HEK293 (cell line): Measurements from ENCODE around the gene AIPL1.

ENCODE experiments used
- ATF2 ChIP-seq: fragments of 450-650 bp; formaldehyde crosslinking; IDR thresholded peaks from 2 replicates; pipeline ENCODE4 v1.5.1; 2016; ENCODE audit warnings: missing biosample characterization, missing genetic modification characterization, low read depth
- CTCF ChIP-seq: fragments of 450-650 bp; formaldehyde crosslinking; IDR thresholded peaks from 2 replicates; pipeline ENCODE4 v1.5.1; 2016; ENCODE audit warnings: missing biosample characterization, missing genetic modification characterization
- HOXA7 ChIP-seq: sonication (generic); formaldehyde crosslinking; IDR thresholded peaks from 2 replicates; pipeline ENCODE4 v1.8.1; 2022; ENCODE audit warnings: missing genetic modification reagents, borderline replicate concordance
- KLF10 ChIP-seq: fragments of 450-650 bp; IDR thresholded peaks from 2 replicates; pipeline ENCODE4 v1.5.1; 2018; ENCODE audit warnings: missing biosample characterization, mild to moderate bottlenecking, missing genetic modification characterization
- REST ChIP-seq: fragments of 450-650 bp; formaldehyde crosslinking; IDR thresholded peaks from 2 replicates; pipeline ENCODE4 v1.5.1; 2016; ENCODE audit warnings: missing biosample characterization, missing genetic modification characterization
- TCF7L2 ChIP-seq: IDR thresholded peaks from 2 replicates; pipeline ENCODE4 v1.6.1; 2011; ENCODE audit warnings: low read depth, mild to moderate bottlenecking, inconsistent platforms, low read length, moderate library complexity, borderline replicate concordance
- YY2 ChIP-seq: fragments of 450-650 bp; formaldehyde crosslinking; IDR thresholded peaks from 2 replicates; pipeline ENCODE4 v1.5.1; 2016; ENCODE audit warnings: missing biosample characterization, missing genetic modification characterization
- ZBTB17 ChIP-seq: fragments of 450-650 bp; formaldehyde crosslinking; IDR thresholded peaks from 2 replicates; pipeline ENCODE4 v1.5.1; 2016; ENCODE audit warnings: missing biosample characterization, missing genetic modification characterization
- ZBTB44 ChIP-seq: fragments of 450-650 bp; IDR thresholded peaks from 2 replicates; pipeline ENCODE4 v1.5.1; 2018; ENCODE audit warnings: missing biosample characterization, mild to moderate bottlenecking, missing genetic modification characterization
- ZNF239 ChIP-seq: fragments of 450-650 bp; formaldehyde crosslinking; IDR thresholded peaks from 2 replicates; pipeline ENCODE4 v1.5.1; 2016; ENCODE audit warnings: missing biosample characterization, missing genetic modification characterization
- ZNF404 ChIP-seq: fragments of 450-650 bp; formaldehyde crosslinking; IDR thresholded peaks from 2 replicates; pipeline ENCODE4 v1.5.1; 2017; ENCODE audit warnings: missing biosample characterization, missing genetic modification characterization
- ZNF473 ChIP-seq: fragments of 450-650 bp; formaldehyde crosslinking; IDR thresholded peaks from 2 replicates; pipeline ENCODE4 v1.5.1; 2017; ENCODE audit warnings: missing biosample characterization, missing genetic modification characterization
- TF ChIP-seq, protein P1 (sequence below): fragments of 450-650 bp; formaldehyde crosslinking; IDR thresholded peaks from 2 replicates; pipeline ENCODE4 v1.5.1; 2016; ENCODE audit warnings: missing biosample characterization, missing genetic modification characterization

DNA sequence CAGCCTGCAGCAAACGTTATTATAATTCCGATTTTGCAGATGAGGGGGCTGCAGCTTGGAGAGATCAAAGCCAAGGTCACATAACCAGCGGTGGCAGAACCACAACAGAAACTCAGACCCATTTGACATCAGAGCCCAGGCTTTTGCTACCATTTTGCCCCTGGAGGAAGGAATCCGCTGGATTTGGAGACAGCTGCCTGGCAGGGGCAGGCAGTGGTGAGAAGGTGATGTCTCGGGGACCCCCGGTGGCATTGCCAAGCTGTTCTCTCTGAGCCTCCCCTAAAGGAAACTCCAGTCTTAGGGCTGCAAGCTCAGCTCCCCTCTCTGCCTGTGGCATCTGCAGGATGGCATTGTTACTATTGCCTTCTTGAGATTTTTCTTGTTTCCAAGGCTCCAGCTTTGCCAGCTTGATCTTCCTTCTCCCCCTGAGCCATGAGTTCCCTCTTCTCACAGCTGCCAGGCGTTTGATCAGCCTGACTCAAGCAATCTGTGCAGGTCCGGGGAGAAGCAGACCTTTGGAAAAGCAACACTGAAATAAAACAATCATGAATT, 40.8 kb downstream of the AIPL1 start:
- TF ChIP-seq TCF7L2: no peak
- no peak for TF ChIP-seq ZBTB44 (tag by site-specific recombination)
- TF ChIP-seq ZNF473 (tag by site-specific recombination): no peak
- no peak for TF ChIP-seq KLF10 (tag by site-specific recombination)
- TF ChIP-seq CTCF (tag by site-specific recombination): no peak
- no peak for TF ChIP-seq ZNF404 (tag by site-specific recombination)
- no peak for TF ChIP-seq ATF2
- TF ChIP-seq ZNF239 (tag by site-specific recombination): no peak
- TF ChIP-seq, protein P1, sequence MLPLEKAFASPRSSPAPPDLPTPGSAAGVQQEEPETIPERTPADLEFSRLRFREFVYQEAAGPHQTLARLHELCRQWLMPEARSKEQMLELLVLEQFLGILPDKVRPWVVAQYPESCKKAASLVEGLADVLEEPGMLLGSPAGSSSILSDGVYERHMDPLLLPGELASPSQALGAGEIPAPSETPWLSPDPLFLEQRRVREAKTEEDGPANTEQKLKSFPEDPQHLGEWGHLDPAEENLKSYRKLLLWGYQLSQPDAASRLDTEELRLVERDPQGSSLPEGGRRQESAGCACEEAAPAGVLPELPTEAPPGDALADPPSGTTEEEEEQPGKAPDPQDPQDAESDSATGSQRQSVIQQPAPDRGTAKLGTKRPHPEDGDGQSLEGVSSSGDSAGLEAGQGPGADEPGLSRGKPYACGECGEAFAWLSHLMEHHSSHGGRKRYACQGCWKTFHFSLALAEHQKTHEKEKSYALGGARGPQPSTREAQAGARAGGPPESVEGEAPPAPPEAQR: no peak
- no peak for TF ChIP-seq ZBTB17
- TF ChIP-seq YY2: no peak
- TF ChIP-seq REST (tag by site-specific recombination): no peak
- TF ChIP-seq HOXA7 (CRISPR knock-in tag): no peak
